GM12878 (cell line): Measurements from ENCODE around the gene BIK. TPM values are rescaled to one million over a fixed set of nuclear protein-coding genes. Genes with fewer than 3 reads are reported as not detected.

Experiments used
- ATAC-seq: fragments of 200-7000 bp; cut with Tn5 transposase; 3 replicates; pipeline ENCODE4 v1.9.1; 2020; ENCODE audit warnings: mild to moderate bottlenecking, moderate library complexity
- BruUV-seq: library from RNA; stranded (reverse); fragments of 400-500 nt; replicated peaks from 2 replicates; lab custom pipeline; 2021; lab: Mats Ljungman, UMichigan
- CTCF ChIA-PET: fragments of 300-600 bp; sonication (Branson Sonifier 250); formaldehyde crosslinking; extraction: SDS; loops from one replicate; lab custom pipeline; 2021; ENCODE audit warnings: inconsistent platforms; lab: Yijun Ruan, JAX
- POLR2A ChIA-PET: fragments of 350-600 bp; formaldehyde crosslinking; extraction: SDS; loops from one replicate; lab custom pipeline; 2021; ENCODE audit warnings: inconsistent platforms; lab: Charles Lee
- RAD21 ChIA-PET: fragments of 300-600 bp; sonication (Branson Sonifier 250); formaldehyde crosslinking; loops from one replicate; lab custom pipeline; 2023; ENCODE audit warnings: antibody characterized with exemption; ENCODE audit not compliant: unreplicated experiment; lab: Charles Lee
- SMC1A ChIA-PET: fragments of 300-600 bp; sonication (Branson Sonifier 250); formaldehyde crosslinking; loops from one replicate; lab custom pipeline; 2023; ENCODE audit not compliant: unreplicated experiment, uncharacterized antibody; lab: Charles Lee
- DNase-seq: peaks from one replicate; pipeline ENCODE4 v3.0.0-alpha.2; 2011; ENCODE audit warnings: low read depth, low spot score
- FAIRE-seq: peaks from 3 replicates; lab custom pipeline; 2011; peaks lifted over from hg19 to GRCh38; lab: Jason Lieb, UNC
- H2AFZ ChIP-seq: 2 replicates; pipeline ENCODE4 v1.6.0; 2011; ENCODE audit warnings: low read depth, low read length, control low read depth; ENCODE audit not compliant: control insufficient read depth
- H3K27ac ChIP-seq: 2 replicates; pipeline ENCODE4 v1.5.1; 2011; ENCODE audit warnings: control low read depth; ENCODE audit not compliant: control insufficient read depth, insufficient read depth
- H3K27me3 ChIP-seq, 2 experiments: replicated peaks in 1 of 2; 2 replicates each; pipeline versions ENCODE4 v1.6.0 to v1.6.1; 2011; ENCODE audit warnings: low read length in 1 of 2; ENCODE audit not compliant: control insufficient read depth in 2 of 2, insufficient read depth in 2 of 2
- H3K36me3 ChIP-seq, 2 experiments: 2 replicates each; pipeline ENCODE4 v1.5.1; 2011; ENCODE audit warnings: low read length in 1 of 2; ENCODE audit not compliant: control insufficient read depth in 2 of 2, insufficient read depth in 2 of 2
- H3K4me1 ChIP-seq: 2 replicates; pipeline ENCODE4 v1.6.1; 2011; ENCODE audit warnings: mild to moderate bottlenecking, low read length, moderate library complexity, mixed read lengths; ENCODE audit not compliant: control insufficient read depth, insufficient read depth
- H3K4me2 ChIP-seq: 2 replicates; pipeline ENCODE4 v1.6.0; 2011; ENCODE audit warnings: control low read depth; ENCODE audit not compliant: control insufficient read depth, insufficient read depth
- H3K4me3 ChIP-seq: fragments of 200-600 bp; sonication (generic); 2 replicates; pipeline ENCODE4 v1.5.1; 2016
- H3K79me2 ChIP-seq: 2 replicates; pipeline ENCODE4 v1.6.0; 2011; ENCODE audit warnings: low read length; ENCODE audit not compliant: control insufficient read depth, insufficient read depth
- H3K9ac ChIP-seq: 2 replicates; pipeline ENCODE4 v1.8.0; 2011; ENCODE audit warnings: low read length, control low read depth, mixed read lengths; ENCODE audit not compliant: control insufficient read depth, insufficient read depth
- H3K9me3 ChIP-seq: replicated peaks from 3 replicates; pipeline ENCODE4 v1.5.1; 2011; ENCODE audit warnings: mild to moderate bottlenecking, low read length; ENCODE audit not compliant: control insufficient read depth, insufficient read depth
- H4K20me1 ChIP-seq: 2 replicates; pipeline ENCODE4 v1.6.0; 2011; ENCODE audit not compliant: control insufficient read depth, insufficient read depth
- CBX5 ChIP-seq: sonication (generic); IDR thresholded peaks from 2 replicates; pipeline ENCODE4 v1.6.1; 2016; ENCODE audit warnings: low read depth, moderate library complexity, mild to moderate bottlenecking, inconsistent platforms
- DPF2 ChIP-seq: fragments of 450-650 bp; IDR thresholded peaks from 2 replicates; pipeline ENCODE4 v1.6.1; 2017; ENCODE audit warnings: mild to moderate bottlenecking
- EED ChIP-seq: sonication (generic); IDR thresholded peaks from 2 replicates; pipeline ENCODE4 v1.6.1; 2016; ENCODE audit warnings: antibody characterized with exemption, low read depth
- GATAD2B ChIP-seq: fragments of 450-650 bp; conservative IDR thresholded peaks from 2 replicates; pipeline ENCODE4 v1.6.1; 2017; ENCODE audit warnings: low read depth, mild to moderate bottlenecking, moderate library complexity
- MEF2A ChIP-seq: IDR thresholded peaks from 2 replicates; pipeline ENCODE4 v1.6.1; 2011; ENCODE audit warnings: low read depth, mild to moderate bottlenecking, low read length, moderate library complexity; ENCODE audit not compliant: insufficient read depth
- NBN ChIP-seq: fragments of 450-650 bp; IDR thresholded peaks from 2 replicates; pipeline ENCODE4 v1.6.1; 2016
- PML ChIP-seq: IDR thresholded peaks from 2 replicates; pipeline ENCODE4 v1.6.1; 2012; ENCODE audit warnings: low read length, inconsistent platforms
- POLR2A ChIP-seq: IDR thresholded peaks from 2 replicates; pipeline ENCODE4 v1.6.1; 2011; ENCODE audit warnings: low read depth, mild to moderate bottlenecking, low read length
- RAD51 ChIP-seq: fragments of 450-650 bp; IDR thresholded peaks from 2 replicates; pipeline ENCODE4 v1.6.1; 2016; ENCODE audit warnings: moderate library complexity, mild to moderate bottlenecking, inconsistent platforms
- SMAD1 ChIP-seq: fragments of 450-650 bp; IDR thresholded peaks from 2 replicates; pipeline ENCODE4 v1.6.1; 2018; ENCODE audit warnings: mild to moderate bottlenecking, low read depth; ENCODE audit not compliant: partially characterized antibody
- ZBTB4 ChIP-seq: fragments of 450-650 bp; formaldehyde crosslinking; IDR thresholded peaks from 2 replicates; pipeline ENCODE4 v1.4.0; 2022; ENCODE audit warnings: mild to moderate bottlenecking, moderate library complexity
- ZBTB40 ChIP-seq: fragments of 450-650 bp; IDR thresholded peaks from 2 replicates; pipeline ENCODE4 v1.6.1; 2016; ENCODE audit warnings: mild to moderate bottlenecking, moderate library complexity, borderline replicate concordance
- ZZZ3 ChIP-seq: IDR thresholded peaks from 2 replicates; pipeline ENCODE4 v1.6.1; 2011; ENCODE audit warnings: low read depth; ENCODE audit not compliant: control insufficient read depth, insufficient read length
- WGBS: methylation state at CpG from one replicate; pipeline ENCODE4 v1.1.6; 2016; ENCODE audit warnings: low lambda C conversion rate; ENCODE audit not compliant: insufficient replicate concordance, insufficient coverage; ENCODE audit errors: missing lambda C conversion rate; 5-methylcytosine and 5-hydroxymethylcytosine counted together
- in situ Hi-C: fragments of 300-500 bp; cut with MboI; formaldehyde crosslinking; loops from 9 replicates; pipeline ENCODE4 v1.14.3; 2018; ENCODE audit warnings: mixed read lengths
- intact Hi-C: fragments of 100-400 bp; cut with micrococcal nuclease; formaldehyde crosslinking; loops from one replicate; pipeline ENCODE4 v1.14.2; 2022; ENCODE audit not compliant: unreplicated experiment
- polyA plus RNA-seq, 11 experiments: library from polyadenylated mRNA; depleted of rRNA in 4 of 11; unstranded in 6 of 11; stranded (reverse) in 5 of 11; fragments of >200 nt; fragmentation: Nextera tagmentation in 4 of 11; fragmentation: Illumina TruSeq in 1 of 11; extraction: Ambion mirVana in 4 of 11; extraction: Trizol in 1 of 11; gene quantifications; 1 replicate in 1 of 11; 2 replicates in 10 of 11; pipeline versions ENCODE4 v1.2.1 to v1.2.3, GENCODE V29; 2011 to 2016; ENCODE audit warnings: inconsistent platforms in 2 of 11, missing spikeins in 2 of 11, low read depth in 1 of 11
- total RNA-seq, 4 experiments: library from RNA; depleted of rRNA in 3 of 4; stranded (reverse); fragments of >200 nt in 3 of 4; fragmentation: Illumina TruSeq in 1 of 4; extraction: Trizol in 1 of 4; gene quantifications; 2 replicates each; pipeline versions ENCODE4 v1.2.1 to v1.2.3, GENCODE V29; 2013 to 2021
- TF ChIP-seq, protein P1 (sequence below): IDR thresholded peaks from 2 replicates; pipeline ENCODE4 v1.6.1; 2011; ENCODE audit warnings: borderline replicate concordance, low read depth, mild to moderate bottlenecking, moderate library complexity, low read length; ENCODE audit not compliant: insufficient read depth, poor library complexity, severe bottlenecking

Gene BIK
- total and polyA plus RNA-seq, 10 of the 15 experiments (the other 5 are each of a cell fraction or from before 2014, with no cell fraction given), result 0.33 to 9.8 (median 3.9) TPM

DNA sequence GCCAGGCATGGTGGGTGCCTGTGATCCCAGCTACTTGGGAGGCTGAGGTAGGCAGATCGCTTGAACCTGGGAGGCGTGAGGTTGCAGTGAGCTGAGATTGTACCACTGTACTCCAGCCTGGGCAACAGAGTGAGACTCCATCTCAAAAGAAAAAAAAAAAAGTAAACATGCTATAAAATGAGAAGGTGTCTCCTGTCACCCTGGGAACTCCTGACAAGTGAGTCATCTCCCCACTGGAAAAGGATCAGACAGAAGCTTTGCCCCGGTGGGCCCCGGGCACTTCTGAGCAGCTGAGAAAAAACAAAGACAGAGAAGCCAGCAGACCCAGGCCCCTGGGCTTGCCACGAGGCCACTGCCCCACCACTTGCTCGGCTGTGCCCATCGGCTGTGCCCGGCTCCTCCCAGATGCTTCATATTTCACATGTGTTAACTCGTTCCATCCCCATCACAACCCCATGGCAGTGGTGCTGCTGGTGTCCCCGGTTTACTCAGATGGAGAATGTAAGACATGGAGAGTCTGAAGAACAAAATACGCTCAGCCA, 43.6 kb upstream of the BIK start (continued):
- TF ChIP-seq ZBTB4 (CRISPR knock-in tag) (no peak), RAD51 (no peak)

GRCh38 chr22:43077121-43077877, 33.3 kb upstream of the BIK start:
- ChIA-PET SMC1A (no interaction called here), POLR2A (no interaction called here), CTCF (no interaction called here), RAD21 (no interaction called here)
- no TSS peak for BruUV-seq
- FAIRE-seq, result no peak
- Histone ChIP-seq H3K27me3 (no peaks in the 10 kb centered on the region), H4K20me1 (no peaks in the 10 kb centered on the region), H3K9ac (no peak overlapping the region), H3K4me2 (no peak overlapping the region), H3K36me3 (no peaks in the 10 kb centered on the region), H3K4me3 (no peak overlapping the region), H3K79me2 (no peaks in the 10 kb centered on the region), H3K4me1 (no peaks in the 10 kb centered on the region), H3K27ac (no peak overlapping the region), H3K9me3 (no peaks in the 10 kb centered on the region), H2AFZ (no peak overlapping the region)
- ATAC-seq, result no peak
- TF ChIP-seq POLR2A, result no peak
- TF ChIP-seq SMAD1, result no peak
- TF ChIP-seq NBN, result no peak
- TF ChIP-seq CBX5, result no peak
- no peak for TF ChIP-seq MEF2A
- TF ChIP-seq PML, result no peak
- TF ChIP-seq, protein P1, sequence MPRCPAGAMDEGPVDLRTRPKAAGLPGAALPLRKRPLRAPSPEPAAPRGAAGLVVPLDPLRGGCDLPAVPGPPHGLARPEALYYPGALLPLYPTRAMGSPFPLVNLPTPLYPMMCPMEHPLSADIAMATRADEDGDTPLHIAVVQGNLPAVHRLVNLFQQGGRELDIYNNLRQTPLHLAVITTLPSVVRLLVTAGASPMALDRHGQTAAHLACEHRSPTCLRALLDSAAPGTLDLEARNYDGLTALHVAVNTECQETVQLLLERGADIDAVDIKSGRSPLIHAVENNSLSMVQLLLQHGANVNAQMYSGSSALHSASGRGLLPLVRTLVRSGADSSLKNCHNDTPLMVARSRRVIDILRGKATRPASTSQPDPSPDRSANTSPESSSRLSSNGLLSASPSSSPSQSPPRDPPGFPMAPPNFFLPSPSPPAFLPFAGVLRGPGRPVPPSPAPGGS, result no peak
- TF ChIP-seq ZBTB40, result no peak
- no peak for TF ChIP-seq DPF2
- no peak for TF ChIP-seq ZZZ3
- TF ChIP-seq GATAD2B, result no peak
- no peak for TF ChIP-seq EED
- in situ Hi-C loops, result no loop called here
- WGBS, result 62% methylated on average over 20 of the region's 20 CpGs
- intact Hi-C loops, result no loop called here
- DNase-seq, result no peak
